PC-9 (cell line): Measurements from ENCODE around the gene LPCAT1.

Source experiments
- CTCF ChIP-seq: fragments of 200-600 bp; sonication (generic); conservative IDR thresholded peaks from 2 replicates; pipeline ENCODE4 v1.6.1; 2017; ENCODE audit warnings: mixed run types, antibody characterized with exemption, mild to moderate bottlenecking, moderate library complexity
- EZH2 ChIP-seq: fragments of 200-600 bp; sonication (generic); IDR thresholded peaks from 2 replicates; pipeline ENCODE4 v1.8.0; 2017; ENCODE audit warnings: antibody characterized with exemption, low read depth

- TF ChIP-seq CTCF = no peak
- no peak for TF ChIP-seq EZH2
These were observed 11.9 kb upstream of the LPCAT1 start for GRCh38 chr5:1535646-1536045.
